Neural progenitor cell (in vitro differentiated cells): Measurements from ENCODE around the gene TAF6. TPM values are rescaled to one million over a fixed set of nuclear protein-coding genes. Genes with fewer than 3 reads are reported as not detected.

Experiments
- DNase-seq: peaks from one replicate; pipeline ENCODE4 v3.0.0-alpha.2; 2016; ENCODE audit warnings: low spot score
- H2AFZ ChIP-seq: fragments of 200-600 bp; sonication (generic); replicated peaks from 2 replicates; pipeline ENCODE4 v1.6.1; 2016; ENCODE audit warnings: antibody characterized with exemption
- H3F3A ChIP-seq: fragments of 200-600 bp; sonication (generic); 2 replicates; pipeline ENCODE4 v1.6.1; 2016; ENCODE audit warnings: antibody characterized with exemption, low read depth
- H3K27ac ChIP-seq: fragments of 200-600 bp; sonication (generic); 2 replicates; pipeline ENCODE4 v1.5.1; 2016; ENCODE audit warnings: mild to moderate bottlenecking
- H3K27me3 ChIP-seq: fragments of 200-600 bp; sonication (generic); 2 replicates; pipeline ENCODE4 v1.6.1; 2016; ENCODE audit warnings: mild to moderate bottlenecking, moderate library complexity
- H3K36me3 ChIP-seq: fragments of 200-600 bp; sonication (generic); 2 replicates; pipeline ENCODE4 v1.5.1; 2016
- H3K4me1 ChIP-seq: fragments of 200-600 bp; sonication (generic); 2 replicates; pipeline ENCODE4 v1.6.1; 2016; ENCODE audit warnings: mixed run types
- H3K4me2 ChIP-seq: fragments of 200-600 bp; sonication (generic); 2 replicates; pipeline ENCODE4 v1.6.1; 2016
- H3K4me3 ChIP-seq: fragments of 200-600 bp; sonication (generic); 2 replicates; pipeline ENCODE4 v1.5.1; 2016
- H3K79me2 ChIP-seq: fragments of 200-600 bp; sonication (generic); 2 replicates; pipeline ENCODE4 v1.6.1; 2016; ENCODE audit warnings: low read depth
- H3K9ac ChIP-seq: fragments of 200-600 bp; sonication (generic); 2 replicates; pipeline ENCODE4 v1.6.1; 2016
- H3K9me3 ChIP-seq: fragments of 200-600 bp; sonication (generic); 2 replicates; pipeline ENCODE4 v1.5.1; 2016; ENCODE audit warnings: low read depth
- H4K20me1 ChIP-seq: fragments of 200-600 bp; sonication (generic); 2 replicates; pipeline ENCODE4 v1.6.1; 2016; ENCODE audit warnings: low read depth
- H3K27ac Mint-ChIP-seq: 3 replicates; pipeline ENCODE4 v1.8.0; 2021; ENCODE audit warnings: mixed read lengths
- H3K27me3 Mint-ChIP-seq: 2 replicates; pipeline ENCODE4 v1.8.0; 2022; ENCODE audit warnings: low read depth, mild to moderate bottlenecking, inconsistent platforms, moderate library complexity, mixed read lengths; ENCODE audit not compliant: insufficient read depth
- H3K36me3 Mint-ChIP-seq: 3 replicates; pipeline ENCODE4 v1.8.0; 2021; ENCODE audit warnings: mixed read lengths
- H3K4me1 Mint-ChIP-seq: 3 replicates; pipeline ENCODE4 v1.8.0; 2021; ENCODE audit warnings: mixed read lengths
- H3K4me3 Mint-ChIP-seq: 3 replicates; pipeline ENCODE4 v1.8.0; 2021; ENCODE audit warnings: mild to moderate bottlenecking, moderate library complexity, mixed read lengths
- H3K9me3 Mint-ChIP-seq: 3 replicates; pipeline ENCODE4 v1.8.0; 2020; ENCODE audit warnings: mixed read lengths
- EZH2 ChIP-seq: fragments of 200-600 bp; sonication (generic); IDR thresholded peaks from 2 replicates; pipeline ENCODE4 v1.6.1; 2017; ENCODE audit warnings: antibody characterized with exemption, mild to moderate bottlenecking, moderate library complexity
- EZH2phosphoT487 ChIP-seq: fragments of 200-600 bp; sonication (generic); IDR thresholded peaks from 2 replicates; pipeline ENCODE4 v1.6.1; 2017; ENCODE audit warnings: antibody characterized with exemption
- total RNA-seq: library from RNA; depleted of rRNA; stranded (reverse); fragments of >200 nt; gene quantifications from 2 replicates; pipeline ENCODE4 v1.2.3, GENCODE V29; 2015; ENCODE audit warnings: low replicate concordance
- TF ChIP-seq, protein P1 (sequence below): fragments of 200-600 bp; sonication (generic); IDR thresholded peaks from 2 replicates; pipeline ENCODE4 v1.5.1; 2017; ENCODE audit warnings: antibody characterized with exemption, mild to moderate bottlenecking

TAF6 gene
- total RNA-seq, 1 donor from 2014 or later, result 66.1 TPM

DNA sequence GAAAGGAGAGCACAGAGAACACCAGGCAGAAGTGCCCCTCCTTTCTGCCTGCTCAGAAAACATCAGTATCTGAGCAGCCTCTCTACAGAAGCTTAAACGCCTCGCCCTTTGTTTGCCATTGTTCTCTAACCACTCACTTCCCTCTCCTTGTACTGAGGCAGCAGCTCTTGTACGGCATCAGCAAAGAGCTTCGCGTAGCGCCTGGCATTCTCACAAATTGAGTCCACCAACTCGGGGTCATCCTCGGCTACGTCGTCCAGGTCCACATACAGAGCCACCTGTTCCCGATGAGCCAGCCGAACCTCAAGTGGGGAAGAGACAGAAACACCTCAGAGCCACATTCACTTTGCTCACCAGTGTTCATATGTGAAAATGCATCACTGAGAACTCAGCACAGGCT is 19.7 kb downstream of the TAF6 start:
- H3K27me3 Mint-ChIP-seq, result peaks cover 30% of the 10 kb centered on the region
- Histone ChIP-seq H2AFZ (no peak overlapping the region), H3K4me1 (peaks cover 14% of the 10 kb centered on the region), H3K27ac (peak overlapping the region; percentile 98), H3F3A (peaks cover 78% of the 10 kb centered on the region), H3K9me3 (no peaks in the 10 kb centered on the region), H3K36me3 (peaks cover 25% of the 10 kb centered on the region), H3K4me3 (peak overlapping the region; percentile 94), H3K79me2 (peaks cover 76% of the 10 kb centered on the region), H4K20me1 (peaks cover 57% of the 10 kb centered on the region), H3K27me3 (no peaks in the 10 kb centered on the region), H3K9ac (peak overlapping the region; percentile 99), H3K4me2 (peak overlapping the region; percentile 100)
- no peak for TF ChIP-seq EZH2
- TF ChIP-seq, protein P1, sequence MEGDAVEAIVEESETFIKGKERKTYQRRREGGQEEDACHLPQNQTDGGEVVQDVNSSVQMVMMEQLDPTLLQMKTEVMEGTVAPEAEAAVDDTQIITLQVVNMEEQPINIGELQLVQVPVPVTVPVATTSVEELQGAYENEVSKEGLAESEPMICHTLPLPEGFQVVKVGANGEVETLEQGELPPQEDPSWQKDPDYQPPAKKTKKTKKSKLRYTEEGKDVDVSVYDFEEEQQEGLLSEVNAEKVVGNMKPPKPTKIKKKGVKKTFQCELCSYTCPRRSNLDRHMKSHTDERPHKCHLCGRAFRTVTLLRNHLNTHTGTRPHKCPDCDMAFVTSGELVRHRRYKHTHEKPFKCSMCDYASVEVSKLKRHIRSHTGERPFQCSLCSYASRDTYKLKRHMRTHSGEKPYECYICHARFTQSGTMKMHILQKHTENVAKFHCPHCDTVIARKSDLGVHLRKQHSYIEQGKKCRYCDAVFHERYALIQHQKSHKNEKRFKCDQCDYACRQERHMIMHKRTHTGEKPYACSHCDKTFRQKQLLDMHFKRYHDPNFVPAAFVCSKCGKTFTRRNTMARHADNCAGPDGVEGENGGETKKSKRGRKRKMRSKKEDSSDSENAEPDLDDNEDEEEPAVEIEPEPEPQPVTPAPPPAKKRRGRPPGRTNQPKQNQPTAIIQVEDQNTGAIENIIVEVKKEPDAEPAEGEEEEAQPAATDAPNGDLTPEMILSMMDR, result no peak
- no peak for TF ChIP-seq EZH2phosphoT487
- DNase-seq, result peak; percentile 44
- peak overlapping the region; percentile 94 for H3K27ac Mint-ChIP-seq
- peaks cover 50% of the 10 kb centered on the region for H3K36me3 Mint-ChIP-seq
- H3K4me3 Mint-ChIP-seq, result peak overlapping the region; percentile 95
- H3K4me1 Mint-ChIP-seq, result peaks cover 41% of the 10 kb centered on the region
- no peaks in the 10 kb centered on the region for H3K9me3 Mint-ChIP-seq

DNA sequence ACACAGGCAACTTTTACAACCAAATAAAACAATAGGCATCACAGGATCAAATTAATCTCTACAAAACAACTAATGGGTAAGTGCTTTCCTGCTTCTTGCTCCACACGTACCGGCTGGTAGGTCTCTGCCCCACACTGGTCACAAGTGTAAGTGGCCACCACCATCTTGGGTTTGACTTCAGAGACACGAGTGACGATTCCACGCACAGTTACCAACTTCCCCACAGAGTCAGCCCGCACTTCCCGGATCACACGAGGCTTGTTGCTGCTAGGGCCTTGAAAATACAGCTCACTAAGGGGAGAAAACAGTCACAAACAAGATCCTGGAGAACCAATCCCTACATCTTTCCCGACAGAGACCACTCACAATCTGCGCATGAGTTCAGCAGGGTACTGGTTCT is 20.2 kb downstream of the TAF6 start:
- H3K4me3 ChIP-seq, result peak overlapping the region; percentile 94

DNA sequence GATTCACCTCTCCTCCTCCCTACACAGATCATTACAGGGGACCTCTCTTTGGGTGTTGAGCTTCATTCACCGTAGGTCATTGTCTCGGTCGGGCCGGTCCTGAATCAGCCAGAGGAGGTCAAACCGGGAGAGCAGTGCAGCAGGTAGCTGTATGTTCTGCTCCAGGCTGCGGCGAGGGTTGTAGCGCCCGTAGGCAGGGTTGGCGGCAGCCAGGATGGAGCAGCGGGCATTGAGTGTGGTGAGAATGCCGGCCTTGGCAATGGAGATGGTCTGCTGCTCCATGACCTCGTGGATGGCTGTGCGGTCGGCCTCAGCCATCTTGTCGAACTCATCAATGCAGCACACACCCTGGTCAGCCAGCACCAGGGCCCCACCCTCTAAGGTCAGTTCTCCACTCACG is 23.5 kb downstream of the TAF6 start:
- DNase-seq, result no peak
- no peaks in the 10 kb centered on the region for H3K9me3 Mint-ChIP-seq
- peaks cover 64% of the 10 kb centered on the region for H3K36me3 Mint-ChIP-seq
- no peaks in the 10 kb centered on the region for H3K9me3 ChIP-seq
- peak overlapping the region; percentile 50 for H3K4me3 Mint-ChIP-seq
- H3K27ac ChIP-seq, result peak overlapping the region; percentile 21
- peaks cover 14% of the 10 kb centered on the region for H3K4me1 ChIP-seq
- H3K4me1 Mint-ChIP-seq, result peaks cover 32% of the 10 kb centered on the region
- H3K27me3 Mint-ChIP-seq, result peaks cover 23% of the 10 kb centered on the region
- H3K36me3 ChIP-seq, result peaks cover 29% of the 10 kb centered on the region
- H3K4me3 ChIP-seq, result no peak overlapping the region
- peaks cover 76% of the 10 kb centered on the region for H4K20me1 ChIP-seq
- no peak overlapping the region for H3K9ac ChIP-seq
- TF ChIP-seq, protein P1, result no peak
- no peak for TF ChIP-seq EZH2phosphoT487
- TF ChIP-seq EZH2, result no peak
- no peak overlapping the region for H3K27ac Mint-ChIP-seq
- H3K79me2 ChIP-seq, result peaks cover 61% of the 10 kb centered on the region
- no peaks in the 10 kb centered on the region for H3K27me3 ChIP-seq
- no peak overlapping the region for H3K4me2 ChIP-seq
- no peak overlapping the region for H2AFZ ChIP-seq
- peaks cover 96% of the 10 kb centered on the region for H3F3A ChIP-seq

More for the DNA sequence above, 20.2 kb downstream of the TAF6 start:
- TF ChIP-seq, protein P1, result no peak
- TF ChIP-seq EZH2 (no peak), EZH2phosphoT487 (no peak)
- Histone ChIP-seq H3K79me2 (peaks cover 76% of the 10 kb centered on the region), H3K9ac (peak overlapping the region; percentile 99), H3F3A (peaks cover 83% of the 10 kb centered on the region), H2AFZ (no peak overlapping the region), H3K4me2 (peak overlapping the region; percentile 100), H3K27ac (peak overlapping the region; percentile 98), H3K9me3 (no peaks in the 10 kb centered on the region), H4K20me1 (peaks cover 63% of the 10 kb centered on the region), H3K4me1 (peaks cover 14% of the 10 kb centered on the region), H3K27me3 (no peaks in the 10 kb centered on the region), H3K36me3 (peaks cover 29% of the 10 kb centered on the region)
- Mint-ChIP-seq H3K27me3 (peaks cover 30% of the 10 kb centered on the region), H3K36me3 (peaks cover 50% of the 10 kb centered on the region), H3K4me1 (peaks cover 40% of the 10 kb centered on the region), H3K27ac (peak overlapping the region; percentile 38), H3K9me3 (no peaks in the 10 kb centered on the region), H3K4me3 (peak overlapping the region; percentile 95)
- DNase-seq, result no peak
